Right renal cortex interstitium (tissue), 3 donors: ENCODE results near the gene THOC2. TPM values are rescaled to one million over a fixed set of nuclear protein-coding genes. Genes with fewer than 3 reads are reported as not detected.
"Not testable (repeated sequence)": the region's sequence is repeated elsewhere in the genome, so short reads cannot be mapped to it uniquely, and the experiment has no call there.

Experiments
- DNase-seq, 3 donors: peaks; one replicate each; pipeline ENCODE4 v3.0.0-alpha.2; 2013; ENCODE audit warnings: low read depth in 3 of 3, low spot score in 2 of 3
- polyA plus RNA-seq, 3 donors: library from polyadenylated mRNA; unstranded; fragments of 120-200 nt; gene quantifications; one replicate each; pipeline ENCODE4 v1.2.1, GENCODE V29; 2013; ENCODE audit not compliant: insufficient read length in 3 of 3

Gene THOC2, protein sequence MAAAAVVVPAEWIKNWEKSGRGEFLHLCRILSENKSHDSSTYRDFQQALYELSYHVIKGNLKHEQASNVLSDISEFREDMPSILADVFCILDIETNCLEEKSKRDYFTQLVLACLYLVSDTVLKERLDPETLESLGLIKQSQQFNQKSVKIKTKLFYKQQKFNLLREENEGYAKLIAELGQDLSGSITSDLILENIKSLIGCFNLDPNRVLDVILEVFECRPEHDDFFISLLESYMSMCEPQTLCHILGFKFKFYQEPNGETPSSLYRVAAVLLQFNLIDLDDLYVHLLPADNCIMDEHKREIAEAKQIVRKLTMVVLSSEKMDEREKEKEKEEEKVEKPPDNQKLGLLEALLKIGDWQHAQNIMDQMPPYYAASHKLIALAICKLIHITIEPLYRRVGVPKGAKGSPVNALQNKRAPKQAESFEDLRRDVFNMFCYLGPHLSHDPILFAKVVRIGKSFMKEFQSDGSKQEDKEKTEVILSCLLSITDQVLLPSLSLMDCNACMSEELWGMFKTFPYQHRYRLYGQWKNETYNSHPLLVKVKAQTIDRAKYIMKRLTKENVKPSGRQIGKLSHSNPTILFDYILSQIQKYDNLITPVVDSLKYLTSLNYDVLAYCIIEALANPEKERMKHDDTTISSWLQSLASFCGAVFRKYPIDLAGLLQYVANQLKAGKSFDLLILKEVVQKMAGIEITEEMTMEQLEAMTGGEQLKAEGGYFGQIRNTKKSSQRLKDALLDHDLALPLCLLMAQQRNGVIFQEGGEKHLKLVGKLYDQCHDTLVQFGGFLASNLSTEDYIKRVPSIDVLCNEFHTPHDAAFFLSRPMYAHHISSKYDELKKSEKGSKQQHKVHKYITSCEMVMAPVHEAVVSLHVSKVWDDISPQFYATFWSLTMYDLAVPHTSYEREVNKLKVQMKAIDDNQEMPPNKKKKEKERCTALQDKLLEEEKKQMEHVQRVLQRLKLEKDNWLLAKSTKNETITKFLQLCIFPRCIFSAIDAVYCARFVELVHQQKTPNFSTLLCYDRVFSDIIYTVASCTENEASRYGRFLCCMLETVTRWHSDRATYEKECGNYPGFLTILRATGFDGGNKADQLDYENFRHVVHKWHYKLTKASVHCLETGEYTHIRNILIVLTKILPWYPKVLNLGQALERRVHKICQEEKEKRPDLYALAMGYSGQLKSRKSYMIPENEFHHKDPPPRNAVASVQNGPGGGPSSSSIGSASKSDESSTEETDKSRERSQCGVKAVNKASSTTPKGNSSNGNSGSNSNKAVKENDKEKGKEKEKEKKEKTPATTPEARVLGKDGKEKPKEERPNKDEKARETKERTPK (N-terminal part only)
- polyA plus RNA-seq, result 100 to 1,000 TPM; 121 to 137 (median 129) TPM

DNA sequence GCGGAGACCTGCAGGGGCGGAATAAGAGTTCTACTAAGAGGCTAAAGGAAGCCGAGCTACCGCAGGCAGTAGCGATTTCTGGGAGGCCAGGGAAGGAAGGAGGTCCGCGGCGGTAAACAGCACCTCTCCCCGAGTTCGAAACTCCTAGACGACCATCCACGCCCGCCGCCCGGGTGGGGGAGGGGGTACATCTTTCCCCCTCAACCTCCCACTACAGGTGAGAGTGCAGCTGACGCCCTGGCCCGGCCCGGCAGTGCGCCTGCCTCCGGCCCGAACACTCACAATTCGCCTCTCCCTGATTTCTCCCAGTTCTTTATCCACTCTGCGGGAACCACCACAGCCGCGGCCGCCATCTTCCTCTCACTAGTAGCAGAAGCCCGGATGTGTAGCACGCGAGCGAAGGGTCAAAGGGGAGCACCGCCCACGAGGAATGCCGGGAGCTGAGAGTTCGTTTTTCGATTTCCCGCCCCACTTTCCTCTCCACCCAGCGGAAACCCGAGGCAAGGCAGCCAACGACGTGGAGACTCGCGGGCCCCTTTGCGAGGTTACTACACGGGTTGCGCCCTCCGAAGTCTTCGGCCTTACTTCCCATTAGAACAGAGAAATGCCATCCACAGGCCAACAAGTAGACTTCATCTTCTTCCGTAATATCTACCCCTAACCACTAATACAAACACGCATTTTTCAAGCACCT is at the start of gene THOC2:
TSS of gene THOC2 (minus strand) at position 383 of the 694 bp plus-strand sequence. CDS start at position 353, 30 bp downstream.
- peak; percentile 64 to 75 (median 70) for DNase-seq

DNA sequence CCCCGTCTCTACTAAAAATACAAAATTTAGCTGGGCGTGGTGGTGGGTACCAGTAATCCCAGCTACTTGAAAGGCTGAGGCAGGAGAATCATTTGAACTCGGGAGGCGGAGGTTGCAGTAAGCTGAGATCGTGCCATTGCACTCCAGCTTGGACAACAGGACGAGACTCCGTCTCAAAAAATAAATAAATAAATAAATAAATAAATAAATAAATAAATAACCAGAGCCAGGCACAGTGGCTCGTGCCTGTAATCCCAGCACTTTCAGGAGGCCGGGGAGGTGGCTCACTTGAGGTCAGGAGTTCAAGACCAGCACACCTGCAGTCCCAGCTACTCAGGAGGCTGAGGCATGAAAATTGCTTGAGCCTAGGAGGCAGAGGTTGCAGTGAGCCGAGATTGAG is 48.9 kb upstream of the THOC2 start:
- DNase-seq, result not testable (repeated sequence)

DNA sequence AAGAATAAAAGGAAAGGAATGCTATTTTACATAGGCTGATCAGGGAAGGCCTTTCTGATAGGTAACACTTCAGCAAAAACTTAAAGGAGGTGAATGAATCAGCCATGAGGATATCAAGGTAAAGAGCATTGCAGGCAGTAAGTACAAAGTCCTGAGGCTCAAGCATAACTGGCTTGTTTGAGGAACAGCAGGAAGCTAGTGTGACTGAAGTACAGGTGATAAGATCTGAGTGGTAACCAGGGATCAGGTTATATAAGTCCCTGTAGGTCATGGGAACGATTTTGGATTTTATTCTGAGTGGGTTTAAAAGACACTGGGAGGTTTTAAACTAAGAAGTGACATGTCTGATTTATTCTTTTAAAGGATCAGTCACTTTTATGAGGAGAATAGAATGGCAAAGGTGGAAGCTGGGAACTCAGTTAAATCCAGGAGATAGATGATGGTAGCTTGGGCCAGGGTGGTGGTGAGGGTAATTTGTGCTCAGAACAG is 47.1 kb upstream of the THOC2 start:
- no peak for DNase-seq

DNA sequence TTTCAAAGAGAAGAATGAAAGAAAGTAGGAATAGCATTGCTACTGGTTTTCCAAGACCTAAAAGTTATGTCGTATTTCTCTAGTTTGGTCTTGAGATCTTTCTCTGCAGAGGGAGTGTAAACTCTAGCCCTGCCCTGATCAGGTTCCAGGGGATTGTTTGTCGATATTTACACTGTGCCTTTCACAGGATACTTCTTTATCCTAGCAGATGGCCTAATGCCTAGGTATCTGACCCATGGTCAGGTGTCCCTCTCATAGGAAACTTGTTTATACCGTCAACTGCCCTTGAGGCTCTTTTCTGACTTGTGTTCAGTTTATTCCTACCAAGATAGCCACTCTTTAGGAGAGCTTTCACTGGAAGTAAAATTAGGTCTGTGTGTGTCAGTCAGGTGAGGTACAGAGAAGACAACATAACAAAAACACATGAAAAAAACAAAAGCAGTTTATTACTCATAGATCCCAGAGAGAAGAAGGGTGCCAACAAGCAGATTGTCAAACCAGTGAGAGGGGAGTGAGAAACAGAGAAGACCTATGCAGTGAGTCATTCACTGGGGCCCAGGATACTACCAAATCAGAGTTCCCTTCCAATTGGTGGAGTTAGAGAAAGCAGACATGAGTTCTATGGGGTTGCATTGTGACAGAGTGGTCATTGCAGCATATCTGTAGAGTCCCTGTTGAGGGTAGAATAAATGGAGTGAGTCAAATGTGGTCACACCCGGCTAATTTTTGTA is 40.6 kb upstream of the THOC2 start:
- DNase-seq, result no peak

DNA sequence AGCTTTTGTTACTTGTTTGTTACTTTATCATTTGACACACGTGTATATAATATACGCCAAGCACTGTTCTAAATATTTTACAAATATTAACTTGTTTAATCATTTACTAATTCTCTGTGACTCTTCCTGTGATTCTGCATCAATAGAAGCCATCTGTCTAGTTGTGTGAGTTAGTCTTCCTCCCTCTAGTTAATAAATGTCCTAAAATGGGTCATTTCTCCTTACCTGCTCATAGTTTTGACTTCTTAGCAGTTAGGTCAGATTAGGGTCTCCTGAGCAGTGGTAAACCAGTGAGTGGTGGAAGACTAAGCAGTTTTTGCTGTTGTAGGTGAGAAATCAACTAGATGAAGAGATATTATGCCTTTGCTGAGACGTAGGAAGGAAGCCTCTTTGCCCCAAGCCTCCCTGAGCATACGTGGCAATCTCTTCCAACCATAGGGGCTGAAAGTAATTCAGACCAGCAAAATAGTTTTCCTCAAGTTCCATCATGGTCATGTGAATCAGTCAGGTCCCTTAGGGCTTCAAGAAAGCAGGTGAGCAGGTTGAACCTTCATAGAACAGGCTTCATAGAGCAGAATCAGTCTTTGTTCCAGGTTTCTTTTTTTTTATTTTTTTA is 38.7 kb upstream of the THOC2 start:
- no peak for DNase-seq

DNA sequence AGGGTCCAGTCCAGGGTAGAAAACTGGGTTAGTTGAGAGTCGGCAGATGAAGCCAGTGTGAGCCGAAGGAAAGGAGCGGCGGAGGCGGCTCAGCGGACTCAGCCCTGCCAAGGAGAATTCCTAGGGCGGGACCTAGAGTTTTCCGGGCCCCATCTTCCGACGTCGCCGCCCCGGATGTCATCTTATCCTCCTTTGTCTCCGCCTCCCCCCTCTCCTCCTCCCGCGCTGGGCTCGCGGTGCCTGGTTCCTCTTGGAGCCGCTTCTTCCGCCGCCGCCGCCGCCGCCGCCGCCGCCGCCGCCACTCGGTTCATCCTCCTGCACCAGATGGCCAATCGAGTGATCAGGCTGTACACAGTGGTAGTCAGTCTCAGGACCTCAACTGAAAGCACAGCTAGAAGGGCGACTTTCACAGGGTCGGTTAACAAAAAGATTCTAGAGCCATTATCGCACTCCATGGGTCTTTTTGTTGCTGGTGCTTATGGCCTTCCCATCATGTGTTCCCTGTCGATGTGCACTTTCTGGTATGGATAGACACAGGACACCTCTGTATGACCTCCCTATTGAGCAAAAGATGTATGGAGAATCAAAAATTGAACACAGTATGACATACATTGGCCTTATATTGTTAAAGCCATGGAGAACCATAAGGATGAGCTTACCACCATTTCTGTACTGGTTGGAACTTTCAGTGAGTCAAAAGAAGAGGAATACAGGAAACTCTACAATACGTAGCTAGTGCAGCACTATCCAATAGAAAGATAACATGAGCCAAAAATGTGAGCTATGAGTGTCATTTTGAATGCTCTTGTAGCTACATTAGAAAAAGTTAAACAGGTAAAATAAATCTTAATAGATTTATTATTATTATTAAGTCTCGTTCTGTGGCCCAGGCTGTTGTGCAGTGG is 32.4 kb upstream of the THOC2 start:
- peak in 2 of 3 donors; percentile 47 to 66 for DNase-seq

DNA sequence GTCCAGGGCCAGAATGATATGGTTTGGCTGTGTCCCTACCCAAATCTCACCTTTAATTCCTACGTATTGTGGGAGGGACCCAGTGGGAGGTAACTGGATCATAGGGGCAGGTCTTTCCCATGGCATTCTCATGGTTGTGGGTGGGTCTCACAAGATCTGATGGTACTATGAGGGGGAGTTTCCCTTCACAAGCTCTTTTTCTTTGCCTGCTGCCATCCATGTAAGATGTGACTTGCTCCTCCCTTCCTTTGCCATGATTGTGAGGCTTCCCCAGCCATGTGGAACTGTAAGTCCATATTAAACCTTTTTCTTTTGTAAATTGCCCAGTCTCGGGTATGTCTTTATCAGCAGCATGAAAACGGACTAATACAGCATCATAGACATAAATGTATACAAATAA is 27.0 kb upstream of the THOC2 start:
- not testable (repeated sequence) for DNase-seq

DNA sequence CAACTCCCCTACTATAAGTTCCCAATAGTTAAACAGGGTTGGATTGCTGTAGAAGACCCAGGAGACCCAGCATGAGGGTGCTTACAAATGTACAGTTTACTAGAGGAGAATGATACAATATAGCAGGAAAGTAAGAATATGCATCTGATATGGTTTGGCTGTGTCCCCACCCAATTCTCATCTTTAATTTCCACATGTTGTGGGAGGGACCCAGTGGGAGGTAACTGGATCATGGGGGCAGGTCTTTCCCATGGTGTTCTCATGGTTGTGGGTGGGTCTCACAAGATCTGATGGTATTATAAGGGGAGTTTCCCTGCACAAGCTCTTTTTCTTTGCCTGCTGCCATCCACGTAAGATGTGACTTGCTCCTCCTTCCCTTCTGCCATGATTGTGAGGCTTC is 24.9 kb upstream of the THOC2 start:
- DNase-seq, result not testable (repeated sequence)

DNA sequence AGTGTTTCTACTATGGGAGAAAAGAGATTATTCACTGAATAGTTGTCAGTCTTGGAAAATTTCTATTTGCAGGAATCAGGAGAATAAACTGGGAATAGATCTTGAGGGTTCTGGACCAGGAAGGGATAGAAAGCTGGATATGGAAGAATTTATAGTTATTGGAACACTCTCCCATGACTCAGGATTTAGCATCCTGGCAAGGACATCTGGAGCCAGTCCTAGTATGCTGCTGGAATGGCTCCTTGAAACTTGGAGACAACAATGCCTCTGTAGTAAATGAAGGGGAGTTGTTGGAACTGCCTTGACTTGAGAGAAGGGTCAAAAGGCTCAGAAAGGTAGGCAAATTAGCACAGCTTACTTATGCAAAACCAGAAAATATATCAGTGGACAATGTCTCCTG is 23.5 kb upstream of the THOC2 start:
- no peak for DNase-seq

DNA sequence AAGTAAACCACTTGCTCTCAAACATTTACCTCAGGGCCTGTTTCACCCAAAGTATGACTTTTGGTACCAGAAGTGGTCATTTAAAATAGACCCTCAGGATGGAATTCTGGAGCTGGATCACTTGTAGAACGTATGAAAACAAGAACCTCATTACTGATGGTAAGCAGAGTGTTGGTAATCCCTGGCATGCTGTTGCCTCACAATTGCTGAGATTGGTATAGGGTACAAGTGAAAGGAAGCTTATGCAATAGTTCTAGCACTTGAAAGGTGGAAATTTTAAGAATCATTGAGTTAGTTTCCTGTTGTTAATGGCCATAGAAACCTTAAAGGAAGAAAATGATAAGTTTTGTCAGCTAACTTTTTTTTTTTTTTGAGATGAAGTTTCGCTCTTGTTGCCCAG is 22.3 kb upstream of the THOC2 start:
- DNase-seq, result no peak

DNA sequence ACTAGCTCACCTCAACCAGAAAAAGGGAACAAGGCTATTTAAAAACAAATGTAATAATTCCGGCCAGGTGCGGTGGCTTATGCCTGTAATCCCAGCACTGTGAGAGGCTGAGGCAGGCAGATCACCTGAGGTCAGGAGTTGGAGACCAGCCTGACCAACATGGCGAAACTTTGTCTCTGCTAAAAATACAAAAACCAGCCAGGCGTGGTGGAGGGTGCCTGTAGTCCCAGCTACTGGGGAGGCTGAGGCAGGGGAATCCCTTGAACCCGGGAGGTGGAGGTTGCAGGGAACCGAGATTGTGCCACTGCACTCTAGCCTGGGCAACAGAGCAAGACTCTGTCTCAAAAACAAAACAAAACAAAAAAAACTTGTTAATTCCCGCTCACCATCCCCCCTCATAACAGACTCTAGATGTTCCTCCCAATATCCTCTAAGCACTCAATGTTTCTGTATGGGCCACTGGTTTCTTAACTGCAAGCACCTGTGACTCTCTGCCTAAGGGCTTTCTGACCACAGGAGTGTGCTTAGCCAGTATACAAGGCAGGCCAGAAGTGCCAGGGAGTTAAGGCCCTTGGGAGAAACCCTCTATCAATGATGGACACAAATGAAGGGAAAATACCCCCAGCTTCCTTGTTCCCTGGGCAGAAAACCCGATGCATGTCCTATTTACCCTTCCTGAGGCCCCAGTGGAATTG is 21.0 kb upstream of the THOC2 start:
- DNase-seq, result no peak

DNA sequence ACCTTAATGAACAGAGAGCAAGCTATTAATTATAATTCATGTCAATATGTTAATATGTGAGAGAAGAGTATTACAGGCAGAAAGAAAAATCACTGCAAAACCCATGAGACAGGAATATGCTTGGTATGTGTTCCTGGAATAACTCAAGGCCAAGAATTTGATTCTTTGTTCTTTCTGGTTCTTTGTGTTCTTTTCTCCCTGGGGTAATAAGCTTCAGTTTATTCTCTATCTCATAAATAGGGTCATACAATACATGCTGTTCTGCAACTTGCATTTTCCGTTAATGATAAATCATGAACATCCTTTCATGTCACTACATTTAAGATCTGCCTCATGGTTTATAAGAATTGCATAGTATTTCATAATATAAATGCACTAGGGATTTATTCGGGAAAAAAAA is 16.8 kb upstream of the THOC2 start:
- no peak for DNase-seq

DNA sequence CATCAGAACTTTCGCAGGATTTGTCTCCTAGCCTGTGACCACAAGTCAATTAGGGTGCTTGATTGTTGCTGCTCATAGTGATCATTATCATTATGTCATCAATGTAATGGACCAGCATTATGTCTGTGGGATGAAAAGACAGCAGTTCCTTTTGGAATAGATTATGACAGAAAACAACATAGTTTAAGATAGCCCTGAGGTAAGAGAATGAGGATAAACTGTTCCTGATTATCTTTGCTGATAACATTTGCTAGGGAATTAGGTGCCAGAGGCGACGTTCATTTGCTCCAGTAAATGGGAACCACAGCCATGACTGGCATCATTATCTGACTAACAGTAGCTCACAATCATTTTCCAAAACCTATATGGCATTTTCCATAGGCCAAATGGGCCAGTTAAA is 12.7 kb upstream of the THOC2 start:
- no peak for DNase-seq

DNA sequence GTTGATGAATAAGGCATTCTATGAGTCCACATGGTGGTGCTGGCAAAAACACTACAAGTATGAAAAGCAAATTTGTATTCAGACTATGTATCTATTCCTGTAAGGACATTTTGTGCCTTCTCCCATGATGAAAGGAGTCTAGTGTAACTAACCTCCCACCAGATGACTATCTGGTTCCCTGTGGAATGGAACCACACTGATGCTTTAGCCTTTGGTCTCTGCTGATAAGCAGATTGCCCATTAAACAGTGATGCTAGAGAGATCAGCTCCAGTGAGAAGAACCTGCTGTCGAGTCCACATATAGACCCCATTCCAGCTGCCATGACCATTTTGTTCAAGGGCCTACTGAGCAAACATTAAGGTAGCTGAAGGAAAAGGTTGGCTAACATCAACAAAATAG is 10.5 kb upstream of the THOC2 start:
- DNase-seq, result no peak

DNA sequence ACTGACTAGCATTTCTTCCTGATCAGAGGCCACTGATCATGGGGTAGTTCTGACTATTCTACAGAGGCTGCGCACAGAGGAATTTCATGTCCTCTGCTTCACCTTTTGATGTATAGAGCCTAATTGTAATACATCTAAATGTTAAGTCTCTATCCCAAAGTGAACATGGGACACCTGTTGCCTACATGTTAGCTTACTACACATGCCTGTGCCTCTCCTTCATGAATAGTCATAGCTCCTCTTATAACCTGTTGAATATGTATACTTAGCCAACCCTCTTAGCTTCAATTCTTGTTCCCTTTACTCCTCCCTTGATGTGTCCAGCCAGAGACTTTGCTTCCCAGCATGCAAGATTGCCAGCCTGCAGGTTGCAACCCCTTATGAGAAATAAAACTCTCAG is 9.6 kb upstream of the THOC2 start:
- no peak for DNase-seq

DNA sequence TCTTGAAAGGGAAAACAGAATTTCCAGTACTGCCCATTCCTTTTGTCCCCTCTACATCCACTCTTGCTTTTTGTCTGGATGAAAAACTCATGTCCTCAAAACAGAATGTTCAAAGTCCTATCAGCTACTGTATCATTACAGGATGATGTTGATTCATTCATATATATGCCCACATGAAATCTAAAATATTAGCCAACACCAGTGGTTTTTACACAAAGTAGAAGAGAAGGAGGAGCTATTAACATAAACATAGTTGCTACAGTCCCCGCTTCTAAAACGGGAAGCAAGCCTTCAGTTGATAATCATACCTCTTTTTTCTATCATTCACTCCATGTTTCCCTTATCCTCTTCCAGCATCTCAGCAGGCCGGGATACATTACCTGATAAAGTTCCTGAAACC is 7.7 kb upstream of the THOC2 start:
- DNase-seq, result no peak

DNA sequence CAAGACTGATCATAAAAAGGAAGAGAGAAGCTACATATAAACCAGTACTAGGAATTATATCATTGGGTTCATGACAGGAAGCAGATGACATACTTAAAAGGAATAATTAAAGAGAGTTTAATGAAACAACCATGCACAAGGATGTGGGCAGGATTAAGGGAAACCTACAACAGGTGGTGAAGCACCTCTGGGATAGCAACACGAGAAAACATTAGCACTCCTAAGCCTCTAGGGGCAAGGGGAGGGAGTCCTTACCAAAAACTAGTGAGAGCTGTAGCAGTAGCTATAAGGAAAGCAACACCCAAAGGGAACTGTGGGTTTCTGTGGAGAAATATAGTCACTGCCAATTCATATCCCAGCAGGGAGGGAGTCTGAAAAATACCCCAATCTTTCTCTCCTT is 7.2 kb upstream of the THOC2 start:
- DNase-seq, result no peak
